Measurements from ENCODE around the gene MINAR1. TPM values are rescaled to one million over a fixed set of nuclear protein-coding genes. Genes with fewer than 3 reads are reported as not detected.

Gene MINAR1
- total RNA-seq, 1 donor: 2.5 TPM

DNA sequence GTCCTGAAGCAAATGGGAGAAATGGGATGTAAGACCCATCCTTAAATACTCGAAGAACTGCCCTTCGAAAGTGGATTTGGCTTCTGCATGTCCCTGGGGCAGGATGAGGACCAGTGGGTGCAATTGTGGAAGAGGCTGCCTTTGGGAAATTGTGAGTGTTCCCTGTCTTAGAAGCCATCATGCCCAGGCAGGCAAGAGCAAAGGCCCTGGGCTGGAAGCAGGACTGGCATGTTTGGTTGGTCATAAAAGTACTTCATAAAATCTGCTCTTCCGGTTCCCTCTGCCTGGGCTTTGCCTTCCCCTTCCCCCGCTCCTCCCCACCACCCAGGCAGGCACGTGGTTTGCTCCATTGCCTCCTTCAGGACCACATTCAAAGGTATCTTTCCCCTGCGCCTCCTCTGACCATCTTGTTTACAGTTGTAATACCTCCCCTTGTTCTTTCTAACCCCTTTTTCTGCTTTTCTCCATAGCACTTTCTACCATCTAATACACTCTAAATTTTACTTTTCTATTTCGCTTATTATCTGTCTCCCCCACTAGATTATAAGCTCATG is 8.3 kb downstream of the MINAR1 start:
- Histone ChIP-seq H3K79me2 (ENCODE audit: insufficient read depth, low read length) (no peaks in the 10 kb centered on the region), H3K4me2 (ENCODE audit: insufficient read depth, low read length) (no peak overlapping the region), H3K27me3 (ENCODE audit: insufficient read depth, low read length) (peaks cover 4% of the 10 kb centered on the region), H3K36me3 (ENCODE audit: insufficient read depth, low read length) (no peaks in the 10 kb centered on the region), H3K4me3 (ENCODE audit: insufficient read depth, low read length) (no peak overlapping the region), H3K4me1 (ENCODE audit: insufficient read depth, low read length) (no peaks in the 10 kb centered on the region), H4K20me1 (ENCODE audit: insufficient read depth, low read length) (no peaks in the 10 kb centered on the region), H3K9me3 (ENCODE audit: low read depth, low read length) (no peaks in the 10 kb centered on the region), H2AFZ (ENCODE audit: low read length) (no peak overlapping the region), H3K27ac (ENCODE audit: low read depth, low read length) (no peak overlapping the region)
- DNase-seq (ENCODE audit: insufficient read length, low spot score, missing footprints): no peak
- TF ChIP-seq, protein P1, sequence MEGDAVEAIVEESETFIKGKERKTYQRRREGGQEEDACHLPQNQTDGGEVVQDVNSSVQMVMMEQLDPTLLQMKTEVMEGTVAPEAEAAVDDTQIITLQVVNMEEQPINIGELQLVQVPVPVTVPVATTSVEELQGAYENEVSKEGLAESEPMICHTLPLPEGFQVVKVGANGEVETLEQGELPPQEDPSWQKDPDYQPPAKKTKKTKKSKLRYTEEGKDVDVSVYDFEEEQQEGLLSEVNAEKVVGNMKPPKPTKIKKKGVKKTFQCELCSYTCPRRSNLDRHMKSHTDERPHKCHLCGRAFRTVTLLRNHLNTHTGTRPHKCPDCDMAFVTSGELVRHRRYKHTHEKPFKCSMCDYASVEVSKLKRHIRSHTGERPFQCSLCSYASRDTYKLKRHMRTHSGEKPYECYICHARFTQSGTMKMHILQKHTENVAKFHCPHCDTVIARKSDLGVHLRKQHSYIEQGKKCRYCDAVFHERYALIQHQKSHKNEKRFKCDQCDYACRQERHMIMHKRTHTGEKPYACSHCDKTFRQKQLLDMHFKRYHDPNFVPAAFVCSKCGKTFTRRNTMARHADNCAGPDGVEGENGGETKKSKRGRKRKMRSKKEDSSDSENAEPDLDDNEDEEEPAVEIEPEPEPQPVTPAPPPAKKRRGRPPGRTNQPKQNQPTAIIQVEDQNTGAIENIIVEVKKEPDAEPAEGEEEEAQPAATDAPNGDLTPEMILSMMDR (IDR thresholded peaks at IDR 0.05; ENCODE audit: extremely low read depth, low read depth, low read length): no peak

DNA sequence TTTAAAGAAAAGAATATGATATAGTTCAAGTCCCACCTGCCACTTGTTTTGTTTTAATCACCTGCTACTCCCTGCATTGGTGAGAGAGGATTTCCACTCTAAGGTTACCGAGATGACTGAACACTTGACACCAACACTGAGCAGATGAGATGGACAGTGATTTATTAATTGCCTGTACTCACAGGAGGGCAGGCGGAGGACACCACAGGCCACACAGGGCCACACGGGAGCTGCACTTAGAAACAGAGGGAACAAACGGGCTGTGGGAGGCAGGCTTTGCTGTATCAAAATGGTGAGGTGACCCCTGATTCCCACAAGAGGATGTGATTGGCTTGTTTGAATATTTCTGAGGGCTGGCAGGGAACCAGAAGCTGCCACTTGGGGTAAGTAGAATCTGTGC is 10.8 kb downstream of the MINAR1 start:
- H2AFZ ChIP-seq (ENCODE audit: low read length): no peak overlapping the region
- no peaks in the 10 kb centered on the region for H3K79me2 ChIP-seq (ENCODE audit: insufficient read depth, low read length)
- H3K9me3 ChIP-seq (ENCODE audit: low read depth, low read length): no peaks in the 10 kb centered on the region
- H3K36me3 ChIP-seq (ENCODE audit: insufficient read depth, low read length): no peaks in the 10 kb centered on the region
- no peak overlapping the region for H3K4me2 ChIP-seq (ENCODE audit: insufficient read depth, low read length)
- no peaks in the 10 kb centered on the region for H4K20me1 ChIP-seq (ENCODE audit: insufficient read depth, low read length)
- TF ChIP-seq, protein P1 (IDR thresholded peaks at IDR 0.05; ENCODE audit: extremely low read depth, low read depth, low read length): no peak
- H3K4me1 ChIP-seq (ENCODE audit: insufficient read depth, low read length): no peaks in the 10 kb centered on the region
- no peak overlapping the region for H3K4me3 ChIP-seq (ENCODE audit: insufficient read depth, low read length)
- no peak for DNase-seq (ENCODE audit: insufficient read length, low spot score, missing footprints)
- H3K27me3 ChIP-seq (ENCODE audit: insufficient read depth, low read length): no peaks in the 10 kb centered on the region
- H3K27ac ChIP-seq (ENCODE audit: low read depth, low read length): no peak overlapping the region

DNA sequence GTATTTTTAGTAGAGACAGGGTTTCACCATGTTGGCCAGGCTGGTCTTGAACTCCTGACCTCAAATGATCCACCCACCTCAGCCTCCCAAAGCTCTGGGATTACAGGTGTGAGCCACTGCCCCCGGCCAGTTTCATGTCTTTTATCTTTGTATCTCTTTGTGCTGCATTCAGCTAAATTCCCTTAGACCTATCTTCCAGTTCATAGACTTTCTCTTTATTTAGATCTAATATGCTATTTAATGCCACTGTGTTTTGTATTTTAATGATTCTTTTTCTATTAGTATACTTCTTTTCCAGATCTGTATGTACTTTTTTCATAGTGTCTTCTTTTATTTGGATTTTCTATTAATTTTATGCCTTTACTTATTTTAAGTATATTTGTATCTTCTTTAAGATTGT is 14.9 kb downstream of the MINAR1 start:
- H3K36me3 ChIP-seq (ENCODE audit: insufficient read depth, low read length): no peaks in the 10 kb centered on the region
- H3K27ac ChIP-seq (ENCODE audit: low read depth, low read length): no peak overlapping the region
- TF ChIP-seq, protein P1 (IDR thresholded peaks at IDR 0.05; ENCODE audit: extremely low read depth, low read depth, low read length): no peak
- H4K20me1 ChIP-seq (ENCODE audit: insufficient read depth, low read length): no peaks in the 10 kb centered on the region
- no peak overlapping the region for H2AFZ ChIP-seq (ENCODE audit: low read length)
- H3K79me2 ChIP-seq (ENCODE audit: insufficient read depth, low read length): no peaks in the 10 kb centered on the region
- no peaks in the 10 kb centered on the region for H3K4me1 ChIP-seq (ENCODE audit: insufficient read depth, low read length)
- H3K4me2 ChIP-seq (ENCODE audit: insufficient read depth, low read length): no peak overlapping the region
- no peak for DNase-seq (ENCODE audit: insufficient read length, low spot score, missing footprints)
- H3K27me3 ChIP-seq (ENCODE audit: insufficient read depth, low read length): no peaks in the 10 kb centered on the region
- no peaks in the 10 kb centered on the region for H3K9me3 ChIP-seq (ENCODE audit: low read depth, low read length)
- H3K4me3 ChIP-seq (ENCODE audit: insufficient read depth, low read length): no peak overlapping the region

DNA sequence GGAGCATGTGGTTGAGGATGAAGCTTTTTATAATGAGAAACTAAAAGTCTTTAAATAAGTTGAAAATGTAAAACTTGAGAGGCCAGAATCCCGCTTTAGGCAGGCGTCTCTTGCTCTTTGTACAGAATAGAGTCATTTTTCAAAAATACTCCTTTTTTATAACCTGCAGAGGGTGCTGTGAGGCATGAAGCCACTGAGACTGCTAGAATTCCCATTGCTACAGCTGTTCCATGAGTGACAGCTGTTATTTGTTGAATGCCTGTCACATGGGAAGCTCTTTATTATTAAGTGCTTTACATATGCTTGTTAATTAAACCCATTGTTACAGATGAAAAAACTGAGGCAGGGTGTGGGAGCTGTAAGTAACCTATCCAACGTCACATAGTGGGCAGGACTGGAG is 18.5 kb downstream of the MINAR1 start:
- Histone ChIP-seq H3K9me3 (ENCODE audit: low read depth, low read length) (no peaks in the 10 kb centered on the region), H3K79me2 (ENCODE audit: insufficient read depth, low read length) (no peaks in the 10 kb centered on the region), H3K4me3 (ENCODE audit: insufficient read depth, low read length) (no peak overlapping the region), H3K4me1 (ENCODE audit: insufficient read depth, low read length) (no peaks in the 10 kb centered on the region), H3K27ac (ENCODE audit: low read depth, low read length) (no peak overlapping the region), H3K36me3 (ENCODE audit: insufficient read depth, low read length) (no peaks in the 10 kb centered on the region), H3K27me3 (ENCODE audit: insufficient read depth, low read length) (peaks cover 3% of the 10 kb centered on the region), H4K20me1 (ENCODE audit: insufficient read depth, low read length) (no peaks in the 10 kb centered on the region), H2AFZ (ENCODE audit: low read length) (no peak overlapping the region), H3K4me2 (ENCODE audit: insufficient read depth, low read length) (no peak overlapping the region)
- peak; percentile 77 for DNase-seq (ENCODE audit: insufficient read length, low spot score, missing footprints)
- TF ChIP-seq, protein P1 (IDR thresholded peaks at IDR 0.05; ENCODE audit: extremely low read depth, low read depth, low read length): peak; percentile 51

Data from osteoblast (primary cell).